ENCODE measurements around the gene PSD2. TPM values are rescaled to one million over a fixed set of nuclear protein-coding genes. Genes with fewer than 3 reads are reported as not detected.

PSD2 gene
- total and polyA plus RNA-seq, 10 of the 15 experiments (the other 5 are each of a cell fraction or from before 2014, with no cell fraction given): 0.02 to 0.14 (median 0.03) TPM; not detected in 5

GRCh38 chr5:139806111-139806510, 10.5 kb downstream of the PSD2 start:
- WGBS (ENCODE audit: insufficient coverage, insufficient replicate concordance, low lambda C conversion rate, missing lambda C conversion rate): 4% methylated on average over 4 of the region's 4 CpGs
- H3K36me3 ChIP-seq (ENCODE audit: control insufficient read depth in 2 of 2, insufficient read depth in 2 of 2, low read length in 1 of 2): no peaks in the 10 kb centered on the region
- H3K27me3 ChIP-seq (replicated peaks in 1 of 2; ENCODE audit: control insufficient read depth in 2 of 2, insufficient read depth in 2 of 2, low read length in 1 of 2): peaks cover 0 to 6% of the 10 kb centered on the region in 2 experiments; a peak in 3 of 4 replicates
- no peaks in the 10 kb centered on the region; the same call in 1 of the 2 replicates for H4K20me1 ChIP-seq (ENCODE audit: control insufficient read depth, insufficient read depth)
- in situ Hi-C loops (cut with MboI) (no loop called here), intact Hi-C loops (cut with micrococcal nuclease; ENCODE audit: unreplicated experiment) (no loop called here)
- no peak overlapping the region for H3K27ac ChIP-seq (ENCODE audit: control insufficient read depth, insufficient read depth)
- no peak for DNase-seq (ENCODE audit: low read depth, low spot score)
- RAD21 ChIA-PET (ENCODE audit: unreplicated experiment): no interaction called here
- no peak overlapping the region for H3K4me2 ChIP-seq (ENCODE audit: control insufficient read depth, insufficient read depth)
- H3K9ac ChIP-seq (ENCODE audit: control insufficient read depth, insufficient read depth, low read length): no peak overlapping the region
- FAIRE-seq: no peak
- no peak for TF ChIP-seq PAX5 (IDR thresholded peaks at IDR 0.05; ENCODE audit: borderline replicate concordance, low read depth, low read length)
- no peak for TF ChIP-seq HSF1 (IDR thresholded peaks at IDR 0.05; ENCODE audit: low read depth, low read length)
- no peak for TF ChIP-seq CTCF (IDR thresholded peaks at IDR 0.05 in 2 of 3, conservative IDR thresholded peaks at IDR 0.05 in 1 of 3; ENCODE audit: control insufficient read depth in 2 of 3, extremely low read depth in 1 of 3, insufficient read depth in 1 of 3, low read depth in 3 of 3, low read length in 3 of 3)
- no peak for TF ChIP-seq SIN3A (IDR thresholded peaks at IDR 0.05; ENCODE audit: low read depth, low read length)
- no peak for TF ChIP-seq EED (IDR thresholded peaks at IDR 0.05; ENCODE audit: low read depth)
- TF ChIP-seq MAX (IDR thresholded peaks at IDR 0.05; ENCODE audit: low read depth, low read length): no peak
- no peak for TF ChIP-seq BCLAF1 (IDR thresholded peaks at IDR 0.05)
- no peak for TF ChIP-seq PML (IDR thresholded peaks at IDR 0.05; ENCODE audit: low read length)
- TF ChIP-seq SKIL (IDR thresholded peaks at IDR 0.05; ENCODE audit: low read depth, poor library complexity, severe bottlenecking): no peak
- TF ChIP-seq RELB (IDR thresholded peaks at IDR 0.05; ENCODE audit: low read depth): no peak
- no peak for TF ChIP-seq FOS (IDR thresholded peaks at IDR 0.05; ENCODE audit: borderline replicate concordance, extremely low read depth, insufficient read length)
- no peak for TF ChIP-seq TCF3 (IDR thresholded peaks at IDR 0.05; ENCODE audit: borderline replicate concordance, insufficient read depth, low read depth, low read length)
- no peak for TF ChIP-seq NR2C1 (IDR thresholded peaks at IDR 0.05)
- H3K79me2 ChIP-seq (ENCODE audit: control insufficient read depth, insufficient read depth, low read length): no peaks in the 10 kb centered on the region
- no peaks in the 10 kb centered on the region for H3K9me3 ChIP-seq (replicated peaks; ENCODE audit: control insufficient read depth, insufficient read depth, low read length)
- SMC1A ChIA-PET (ENCODE audit: uncharacterized antibody, unreplicated experiment): interaction anchor here (1.1 kb wide), 1 partner anchor 162 kb away, joined by 4 read pairs; no protein-coding TSS in a partner anchor
- BruUV-seq (replicated peaks): no TSS peak
- POLR2A ChIA-PET: no interaction called here
- H2AFZ ChIP-seq (ENCODE audit: control insufficient read depth, low read depth, low read length): no peak overlapping the region
- H3K4me1 ChIP-seq (ENCODE audit: control insufficient read depth, insufficient read depth, low read length): no peaks in the 10 kb centered on the region
- CTCF ChIA-PET: interaction anchor here (1.3 kb wide), 1 partner anchor 18 kb away, joined by 4 read pairs; no protein-coding TSS in a partner anchor
- ATAC-seq: no peak
- no peak overlapping the region for H3K4me3 ChIP-seq

All from GM12878 (cell line).